ENCODE measurements around the gene LZTR1.

The LZTR1 gene

GRCh38 chr22:20986365-20986764, 4.3 kb downstream of the LZTR1 start:
- Histone ChIP-seq H4K20me1 (ENCODE audit: insufficient read depth, low read length) (no peaks in the 10 kb centered on the region), H3F3A (ENCODE audit: insufficient read depth, low read length) (no peaks in the 10 kb centered on the region), H3K9ac (ENCODE audit: low read length) (no peak overlapping the region), H3K4me1 (ENCODE audit: low read length) (peaks cover 9% of the 10 kb centered on the region; the same call in 1 of the 2 replicates), H3K4me3 (ENCODE audit: low read length) (no peak overlapping the region), H3K27ac (ENCODE audit: low read length) (no peak overlapping the region), H3K27me3 (replicated peaks; ENCODE audit: insufficient read depth, low read length) (no peaks in the 10 kb centered on the region), H3K9me3 (replicated peaks; ENCODE audit: insufficient read depth, low read length) (no peaks in the 10 kb centered on the region), H3K79me2 (ENCODE audit: low read length) (peaks cover 17% of the 10 kb centered on the region), H3K4me2 (ENCODE audit: low read depth, low read length) (no peak overlapping the region), H3K9me2 (replicated peaks; ENCODE audit: insufficient read depth, low read length) (no peaks in the 10 kb centered on the region), H2AFZ (ENCODE audit: low read length) (no peak overlapping the region), H3K36me3 (replicated peaks; ENCODE audit: insufficient read depth, low read length) (no peaks in the 10 kb centered on the region)
- TF ChIP-seq, protein P1, sequence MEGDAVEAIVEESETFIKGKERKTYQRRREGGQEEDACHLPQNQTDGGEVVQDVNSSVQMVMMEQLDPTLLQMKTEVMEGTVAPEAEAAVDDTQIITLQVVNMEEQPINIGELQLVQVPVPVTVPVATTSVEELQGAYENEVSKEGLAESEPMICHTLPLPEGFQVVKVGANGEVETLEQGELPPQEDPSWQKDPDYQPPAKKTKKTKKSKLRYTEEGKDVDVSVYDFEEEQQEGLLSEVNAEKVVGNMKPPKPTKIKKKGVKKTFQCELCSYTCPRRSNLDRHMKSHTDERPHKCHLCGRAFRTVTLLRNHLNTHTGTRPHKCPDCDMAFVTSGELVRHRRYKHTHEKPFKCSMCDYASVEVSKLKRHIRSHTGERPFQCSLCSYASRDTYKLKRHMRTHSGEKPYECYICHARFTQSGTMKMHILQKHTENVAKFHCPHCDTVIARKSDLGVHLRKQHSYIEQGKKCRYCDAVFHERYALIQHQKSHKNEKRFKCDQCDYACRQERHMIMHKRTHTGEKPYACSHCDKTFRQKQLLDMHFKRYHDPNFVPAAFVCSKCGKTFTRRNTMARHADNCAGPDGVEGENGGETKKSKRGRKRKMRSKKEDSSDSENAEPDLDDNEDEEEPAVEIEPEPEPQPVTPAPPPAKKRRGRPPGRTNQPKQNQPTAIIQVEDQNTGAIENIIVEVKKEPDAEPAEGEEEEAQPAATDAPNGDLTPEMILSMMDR (IDR thresholded peaks at IDR 0.05; ENCODE audit: low read length): no peak
- TF ChIP-seq EZH2phosphoT487 (IDR thresholded peaks at IDR 0.05; ENCODE audit: low read length) (no peak), EZH2 (optimal IDR thresholded peaks at IDR 0.05; ENCODE audit: low read depth, low read length) (no peak)
- DNase-seq: no peak

DNA sequence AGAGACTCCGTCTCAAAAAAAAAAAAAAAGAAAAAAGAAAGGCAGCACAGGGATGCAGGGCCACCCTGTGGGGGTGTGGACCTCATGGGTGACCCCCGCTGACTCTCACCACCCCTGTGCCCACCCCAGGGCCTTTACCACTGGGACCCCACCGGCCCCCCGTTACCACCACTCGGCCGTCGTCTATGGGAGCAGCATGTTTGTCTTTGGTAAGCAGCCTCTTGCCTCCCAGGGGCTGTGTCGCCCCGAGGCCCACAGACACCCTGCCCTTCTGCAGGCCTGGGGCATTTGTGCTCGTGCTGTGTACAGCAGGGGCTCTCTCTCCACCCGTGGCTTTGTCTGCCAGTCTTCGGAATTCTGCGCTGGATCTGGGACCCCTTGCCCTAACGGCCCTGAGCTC, 5.3 kb downstream of the LZTR1 start:
- H3K4me2 ChIP-seq (ENCODE audit: low read depth, low read length): no peak overlapping the region
- H3F3A ChIP-seq (ENCODE audit: insufficient read depth, low read length): no peaks in the 10 kb centered on the region
- H3K4me1 ChIP-seq (ENCODE audit: low read length): 0 out of 2 replicates have a peak, but pooled peaks cover 7% of the 10 kb centered on the region
- DNase-seq: no peak
- no peak for TF ChIP-seq EZH2phosphoT487 (IDR thresholded peaks at IDR 0.05; ENCODE audit: low read length)
- TF ChIP-seq, protein P1 (IDR thresholded peaks at IDR 0.05; ENCODE audit: low read length): no peak
- TF ChIP-seq EZH2 (optimal IDR thresholded peaks at IDR 0.05; ENCODE audit: low read depth, low read length): no peak
- H3K27ac ChIP-seq (ENCODE audit: low read length): no peak overlapping the region
- no peak overlapping the region for H2AFZ ChIP-seq (ENCODE audit: low read length)
- no peak overlapping the region for H3K4me3 ChIP-seq (ENCODE audit: low read length)
- H3K27me3 ChIP-seq (replicated peaks; ENCODE audit: insufficient read depth, low read length): no peaks in the 10 kb centered on the region
- H3K9ac ChIP-seq (ENCODE audit: low read length): no peak overlapping the region
- no peaks in the 10 kb centered on the region for H4K20me1 ChIP-seq (ENCODE audit: insufficient read depth, low read length)
- no peaks in the 10 kb centered on the region for H3K36me3 ChIP-seq (replicated peaks; ENCODE audit: insufficient read depth, low read length)
- no peaks in the 10 kb centered on the region for H3K9me3 ChIP-seq (replicated peaks; ENCODE audit: insufficient read depth, low read length)
- H3K9me2 ChIP-seq (replicated peaks; ENCODE audit: insufficient read depth, low read length): no peaks in the 10 kb centered on the region
- H3K79me2 ChIP-seq (ENCODE audit: low read length): peaks cover 15% of the 10 kb centered on the region

- no peaks in the 10 kb centered on the region for H3K9me2 ChIP-seq (replicated peaks; ENCODE audit: insufficient read depth, low read length)
- no peaks in the 10 kb centered on the region for H3K4me1 ChIP-seq (ENCODE audit: low read length)
- no peak overlapping the region for H3K4me3 ChIP-seq (ENCODE audit: low read length)
- H4K20me1 ChIP-seq (ENCODE audit: insufficient read depth, low read length): no peaks in the 10 kb centered on the region
- H3K9me3 ChIP-seq (replicated peaks; ENCODE audit: insufficient read depth, low read length): no peaks in the 10 kb centered on the region
- H3K27me3 ChIP-seq (replicated peaks; ENCODE audit: insufficient read depth, low read length): no peaks in the 10 kb centered on the region
- TF ChIP-seq, protein P1 (IDR thresholded peaks at IDR 0.05; ENCODE audit: low read length): no peak
- TF ChIP-seq EZH2phosphoT487 (IDR thresholded peaks at IDR 0.05; ENCODE audit: low read length): no peak
- TF ChIP-seq EZH2 (optimal IDR thresholded peaks at IDR 0.05; ENCODE audit: low read depth, low read length): no peak
- no peak overlapping the region for H2AFZ ChIP-seq (ENCODE audit: low read length)
- H3K36me3 ChIP-seq (replicated peaks; ENCODE audit: insufficient read depth, low read length): no peaks in the 10 kb centered on the region
- H3K79me2 ChIP-seq (ENCODE audit: low read length): peaks cover 6% of the 10 kb centered on the region
- DNase-seq: no peak
- no peak overlapping the region for H3K9ac ChIP-seq (ENCODE audit: low read length)
- H3F3A ChIP-seq (ENCODE audit: insufficient read depth, low read length): no peaks in the 10 kb centered on the region
- H3K27ac ChIP-seq (ENCODE audit: low read length): no peak overlapping the region
- H3K4me2 ChIP-seq (ENCODE audit: low read depth, low read length): no peak overlapping the region
Observed at GRCh38 chr22:20988573-20989322, 6.7 kb downstream of the LZTR1 start.

Data from MM.1S (cell line).